ENCODE measurements around the gene AXL.

AXL gene

GRCh38 chr19:41309180-41310032 lies 90.4 kb downstream of the AXL start:
- no peak for DNase-seq

DNA sequence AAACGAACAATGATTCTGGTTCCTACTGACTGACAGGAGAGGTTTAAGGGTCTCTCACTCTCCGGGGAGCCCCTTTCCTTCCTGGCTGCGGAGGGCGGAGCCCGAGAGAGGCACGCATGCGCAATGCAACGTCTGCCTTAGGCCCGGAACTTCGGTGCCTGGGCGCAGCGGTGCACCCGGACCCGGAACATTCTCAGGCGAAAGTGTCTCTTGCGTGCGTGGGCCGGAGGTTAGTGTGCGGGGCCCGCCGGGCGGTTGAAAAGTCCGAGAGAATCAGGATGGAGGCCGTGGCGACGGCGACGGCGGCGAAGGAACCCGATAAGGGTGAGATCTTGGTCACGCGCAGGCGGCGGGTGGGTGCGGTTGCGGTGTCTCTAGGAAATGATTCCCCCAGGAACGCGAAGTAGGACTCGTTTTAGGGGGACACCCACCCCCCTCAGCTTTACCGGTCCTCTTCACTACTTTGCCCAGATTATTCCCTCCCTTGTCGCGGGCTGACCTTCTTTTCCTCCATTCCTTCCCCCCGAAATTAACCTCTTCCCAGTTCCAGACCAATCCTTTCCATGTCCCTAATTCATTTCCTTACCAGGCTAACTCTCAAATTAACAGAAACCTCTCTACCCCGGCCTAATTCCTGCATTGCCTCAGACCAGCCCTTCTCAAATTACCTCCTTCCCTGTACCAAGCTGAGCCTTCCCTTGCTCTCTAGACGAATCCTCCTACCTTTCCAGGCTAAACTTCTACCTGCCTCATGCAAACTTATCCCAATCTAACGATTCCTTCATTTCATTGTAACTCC lies 91.2 kb downstream of the AXL start, which contains the start of gene CCDC97:
Gene CCDC97, plus strand, starts transcription at position 140 of the 799 bp plus-strand sequence. Its CDS starts 139 bp downstream, at position 279.
- DNase-seq: peak; percentile 86

DNA sequence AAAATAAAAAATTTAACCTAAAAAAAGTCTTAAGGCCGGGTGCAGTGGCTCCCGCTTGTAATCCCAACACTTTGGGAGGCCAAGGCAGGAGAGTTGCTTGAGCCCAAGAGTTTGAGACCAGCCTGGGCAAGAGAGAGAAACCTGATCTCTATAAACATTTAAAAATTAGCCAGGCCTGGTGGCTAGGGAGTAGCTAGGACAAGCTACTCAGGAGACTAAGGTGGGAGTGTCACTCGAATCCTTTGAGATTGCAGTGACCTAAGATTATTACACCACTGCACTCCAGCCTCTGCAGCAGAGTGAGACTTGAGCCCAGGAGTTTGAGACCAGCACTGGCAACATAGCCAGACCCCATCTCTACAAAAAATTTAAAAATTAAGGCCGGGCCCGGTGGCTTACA lies 92.0 kb downstream of the AXL start:
- DNase-seq: no peak
